Mucosa of stomach (tissue), 1 donor: ENCODE results near the gene UBE2L6.

Experiments used
- H3K27me3 ChIP-seq: one replicate; pipeline ENCODE4 v1.7.0; 2013; ENCODE audit warnings: mild to moderate bottlenecking, low read length; ENCODE audit not compliant: control insufficient read depth, insufficient read depth
- H3K36me3 ChIP-seq: one replicate; pipeline ENCODE4 v1.7.0; 2013; ENCODE audit warnings: low read length; ENCODE audit not compliant: control insufficient read depth, insufficient read depth
- H3K4me1 ChIP-seq: one replicate; pipeline ENCODE4 v1.7.0; 2013; ENCODE audit warnings: mild to moderate bottlenecking, low read length; ENCODE audit not compliant: control insufficient read depth, insufficient read depth
- H3K4me3 ChIP-seq: one replicate; pipeline ENCODE4 v1.7.0; 2013; ENCODE audit warnings: low read length
- H3K9ac ChIP-seq: one replicate; pipeline ENCODE4 v1.7.0; 2013; ENCODE audit warnings: mild to moderate bottlenecking, low read length, moderate library complexity
- H3K9me3 ChIP-seq: one replicate; pipeline ENCODE4 v1.7.0; 2013; ENCODE audit warnings: mild to moderate bottlenecking, low read length, moderate library complexity; ENCODE audit not compliant: control insufficient read depth
- donor health status: Pancreatic carcinoma.

The UBE2L6 gene

GRCh38 chr11:57502376-57502775, 65.1 kb downstream of the UBE2L6 start:
- Histone ChIP-seq H3K9ac (no peak overlapping the region), H3K4me3 (no peak overlapping the region), H3K27me3 (no peaks in the 10 kb centered on the region), H3K36me3 (no peaks in the 10 kb centered on the region), H3K4me1 (peaks cover 40% of the 10 kb centered on the region), H3K9me3 (no peaks in the 10 kb centered on the region)

- H3K9ac ChIP-seq = no peak overlapping the region
- peaks cover 44% of the 10 kb centered on the region for H3K4me1 ChIP-seq
- H3K36me3 ChIP-seq = no peaks in the 10 kb centered on the region
- no peaks in the 10 kb centered on the region for H3K27me3 ChIP-seq
- H3K9me3 ChIP-seq = no peaks in the 10 kb centered on the region
- no peak overlapping the region for H3K4me3 ChIP-seq
Observed at GRCh38 chr11:57501953-57502352, 65.5 kb downstream of the UBE2L6 start.
